ENCODE results near the gene SLC7A11. TPM values are rescaled to one million over a fixed set of nuclear protein-coding genes. Genes with fewer than 3 reads are reported as not detected.

The SLC7A11 gene
- total and polyA plus RNA-seq, 10 of the 15 experiments (the other 5 are each of a cell fraction or from before 2014, with no cell fraction given) = 1.6 to 9.8 (median 3.5) TPM

DNA sequence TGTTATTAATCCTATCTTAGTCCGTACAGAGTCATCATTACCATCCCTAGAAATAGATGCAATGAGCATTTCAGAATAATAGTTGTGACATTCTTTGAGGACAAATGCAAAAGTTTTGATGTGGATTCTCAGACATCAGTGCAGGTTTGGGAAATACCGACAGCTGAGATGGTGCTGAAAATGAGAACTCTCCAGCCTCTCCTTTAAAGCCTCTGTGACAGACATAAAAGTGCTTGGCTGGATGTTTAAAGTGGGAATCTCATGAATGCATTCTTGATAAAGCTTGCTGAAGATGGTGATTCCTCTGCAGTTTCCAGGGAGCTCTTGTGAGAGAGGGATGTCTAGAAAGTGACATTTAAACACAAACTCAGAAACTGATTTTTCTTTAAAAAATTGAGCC lies 35.0 kb upstream of the SLC7A11 start (continued):
- TF ChIP-seq, protein P1, sequence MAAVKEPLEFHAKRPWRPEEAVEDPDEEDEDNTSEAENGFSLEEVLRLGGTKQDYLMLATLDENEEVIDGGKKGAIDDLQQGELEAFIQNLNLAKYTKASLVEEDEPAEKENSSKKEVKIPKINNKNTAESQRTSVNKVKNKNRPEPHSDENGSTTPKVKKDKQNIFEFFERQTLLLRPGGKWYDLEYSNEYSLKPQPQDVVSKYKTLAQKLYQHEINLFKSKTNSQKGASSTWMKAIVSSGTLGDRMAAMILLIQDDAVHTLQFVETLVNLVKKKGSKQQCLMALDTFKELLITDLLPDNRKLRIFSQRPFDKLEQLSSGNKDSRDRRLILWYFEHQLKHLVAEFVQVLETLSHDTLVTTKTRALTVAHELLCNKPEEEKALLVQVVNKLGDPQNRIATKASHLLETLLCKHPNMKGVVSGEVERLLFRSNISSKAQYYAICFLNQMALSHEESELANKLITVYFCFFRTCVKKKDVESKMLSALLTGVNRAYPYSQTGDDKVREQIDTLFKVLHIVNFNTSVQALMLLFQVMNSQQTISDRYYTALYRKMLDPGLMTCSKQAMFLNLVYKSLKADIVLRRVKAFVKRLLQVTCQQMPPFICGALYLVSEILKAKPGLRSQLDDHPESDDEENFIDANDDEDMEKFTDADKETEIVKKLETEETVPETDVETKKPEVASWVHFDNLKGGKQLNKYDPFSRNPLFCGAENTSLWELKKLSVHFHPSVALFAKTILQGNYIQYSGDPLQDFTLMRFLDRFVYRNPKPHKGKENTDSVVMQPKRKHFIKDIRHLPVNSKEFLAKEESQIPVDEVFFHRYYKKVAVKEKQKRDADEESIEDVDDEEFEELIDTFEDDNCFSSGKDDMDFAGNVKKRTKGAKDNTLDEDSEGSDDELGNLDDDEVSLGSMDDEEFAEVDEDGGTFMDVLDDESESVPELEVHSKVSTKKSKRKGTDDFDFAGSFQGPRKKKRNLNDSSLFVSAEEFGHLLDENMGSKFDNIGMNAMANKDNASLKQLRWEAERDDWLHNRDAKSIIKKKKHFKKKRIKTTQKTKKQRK (IDR thresholded peaks at IDR 0.05; ENCODE audit: low read depth, low read length) = no peak
- TF ChIP-seq SMAD5 (IDR thresholded peaks at IDR 0.05; ENCODE audit: low read depth) (no peak), GATAD2B (conservative IDR thresholded peaks at IDR 0.05; ENCODE audit: low read depth) (no peak)

GRCh38 chr4:138275963-138276621 lies 33.9 kb upstream of the SLC7A11 start:
- no peak overlapping the region for H3K9ac ChIP-seq (ENCODE audit: control insufficient read depth, insufficient read depth, low read length)
- no TSS peak for BruUV-seq (replicated peaks)
- ChIA-PET CTCF (no interaction called here), RAD21 (ENCODE audit: unreplicated experiment) (no interaction called here), POLR2A (interaction anchor here (0.6 kb wide), 1 partner anchor 398 kb away, joined by 5 read pairs; no protein-coding TSS in a partner anchor), SMC1A (ENCODE audit: uncharacterized antibody, unreplicated experiment) (interaction anchor here (1.4 to 1.5 kb wide), 2 partner anchors 18 to 86 kb away, joined by 3 to 4 read pairs; no protein-coding TSS in a partner anchor)
- H2AFZ ChIP-seq (ENCODE audit: control insufficient read depth, low read depth, low read length) = no peak overlapping the region
- no peaks in the 10 kb centered on the region for H3K36me3 ChIP-seq (ENCODE audit: control insufficient read depth in 2 of 2, insufficient read depth in 2 of 2, low read length in 1 of 2)
- in situ Hi-C loops (cut with MboI) (no loop called here), intact Hi-C loops (cut with micrococcal nuclease; ENCODE audit: unreplicated experiment) (no loop called here)
- 48% methylated on average over 3 of the region's 3 CpGs for WGBS (ENCODE audit: insufficient coverage, insufficient replicate concordance, low lambda C conversion rate, missing lambda C conversion rate)
- H3K9me3 ChIP-seq (replicated peaks; ENCODE audit: control insufficient read depth, insufficient read depth, low read length) = no peaks in the 10 kb centered on the region
- no peaks in the 10 kb centered on the region for H4K20me1 ChIP-seq (ENCODE audit: control insufficient read depth, insufficient read depth)
- H3K4me2 ChIP-seq (ENCODE audit: control insufficient read depth, insufficient read depth) = no peak overlapping the region
- H3K27me3 ChIP-seq (replicated peaks in 1 of 2; ENCODE audit: control insufficient read depth in 2 of 2, insufficient read depth in 2 of 2, low read length in 1 of 2) = no peaks in the 10 kb centered on the region
- DNase-seq (ENCODE audit: low read depth, low spot score) = no peak
- no peak overlapping the region for H3K27ac ChIP-seq (ENCODE audit: control insufficient read depth, insufficient read depth)
- no peak overlapping the region for H3K4me3 ChIP-seq
- H3K4me1 ChIP-seq (ENCODE audit: control insufficient read depth, insufficient read depth, low read length) = no peaks in the 10 kb centered on the region
- no peak for ATAC-seq
- H3K79me2 ChIP-seq (ENCODE audit: control insufficient read depth, insufficient read depth, low read length) = no peaks in the 10 kb centered on the region
- no peak for FAIRE-seq
- TF ChIP-seq SMC3 (IDR thresholded peaks at IDR 0.05; ENCODE audit: borderline replicate concordance, low read length) (no peak), CTCF (IDR thresholded peaks at IDR 0.05 in 2 of 3, conservative IDR thresholded peaks at IDR 0.05 in 1 of 3; ENCODE audit: control insufficient read depth in 2 of 3, extremely low read depth in 1 of 3, insufficient read depth in 1 of 3, low read depth in 3 of 3, low read length in 3 of 3) (no peak), TAF1 (IDR thresholded peaks at IDR 0.05; ENCODE audit: borderline replicate concordance, low read depth, low read length) (no peak), IRF5 (IDR thresholded peaks at IDR 0.05; ENCODE audit: borderline replicate concordance) (no peak), NBN (IDR thresholded peaks at IDR 0.05) (no peak), TBL1XR1 (IDR thresholded peaks at IDR 0.05; ENCODE audit: low read depth, low read length) (no peak), STAT1 (conservative IDR thresholded peaks at IDR 0.05) (no peak), SREBF1 (IDR thresholded peaks at IDR 0.05; ENCODE audit: low read length) (no peak), CBFB (IDR thresholded peaks at IDR 0.05; ENCODE audit: low read depth) (no peak)
- TF ChIP-seq, protein P2, sequence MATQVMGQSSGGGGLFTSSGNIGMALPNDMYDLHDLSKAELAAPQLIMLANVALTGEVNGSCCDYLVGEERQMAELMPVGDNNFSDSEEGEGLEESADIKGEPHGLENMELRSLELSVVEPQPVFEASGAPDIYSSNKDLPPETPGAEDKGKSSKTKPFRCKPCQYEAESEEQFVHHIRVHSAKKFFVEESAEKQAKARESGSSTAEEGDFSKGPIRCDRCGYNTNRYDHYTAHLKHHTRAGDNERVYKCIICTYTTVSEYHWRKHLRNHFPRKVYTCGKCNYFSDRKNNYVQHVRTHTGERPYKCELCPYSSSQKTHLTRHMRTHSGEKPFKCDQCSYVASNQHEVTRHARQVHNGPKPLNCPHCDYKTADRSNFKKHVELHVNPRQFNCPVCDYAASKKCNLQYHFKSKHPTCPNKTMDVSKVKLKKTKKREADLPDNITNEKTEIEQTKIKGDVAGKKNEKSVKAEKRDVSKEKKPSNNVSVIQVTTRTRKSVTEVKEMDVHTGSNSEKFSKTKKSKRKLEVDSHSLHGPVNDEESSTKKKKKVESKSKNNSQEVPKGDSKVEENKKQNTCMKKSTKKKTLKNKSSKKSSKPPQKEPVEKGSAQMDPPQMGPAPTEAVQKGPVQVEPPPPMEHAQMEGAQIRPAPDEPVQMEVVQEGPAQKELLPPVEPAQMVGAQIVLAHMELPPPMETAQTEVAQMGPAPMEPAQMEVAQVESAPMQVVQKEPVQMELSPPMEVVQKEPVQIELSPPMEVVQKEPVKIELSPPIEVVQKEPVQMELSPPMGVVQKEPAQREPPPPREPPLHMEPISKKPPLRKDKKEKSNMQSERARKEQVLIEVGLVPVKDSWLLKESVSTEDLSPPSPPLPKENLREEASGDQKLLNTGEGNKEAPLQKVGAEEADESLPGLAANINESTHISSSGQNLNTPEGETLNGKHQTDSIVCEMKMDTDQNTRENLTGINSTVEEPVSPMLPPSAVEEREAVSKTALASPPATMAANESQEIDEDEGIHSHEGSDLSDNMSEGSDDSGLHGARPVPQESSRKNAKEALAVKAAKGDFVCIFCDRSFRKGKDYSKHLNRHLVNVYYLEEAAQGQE (IDR thresholded peaks at IDR 0.05; ENCODE audit: low read depth, low read length) = no peak
